Right atrium auricular region (tissue), 2 donors: ENCODE measurements around the gene CEMP1. TPM values are rescaled to one million over a fixed set of nuclear protein-coding genes. Genes with fewer than 3 reads are reported as not detected.
A peak's percentile ranks its signal among the peaks of the same experiment; 100 is the strongest.

ENCODE experiments used
- DNase-seq: peaks from one replicate; pipeline ENCODE4 v3.0.0-alpha.2; 2019; ENCODE audit warnings: low spot score
- H3K27ac ChIP-seq, 2 donors: fragments of 200-600 bp; sonication (generic); 1 replicate in 1 of 2; 2 replicates in 1 of 2; pipeline ENCODE4 v1.5.1; 2016 to 2019
- H3K27me3 ChIP-seq, 2 donors: fragments of 200-600 bp; sonication (generic); one replicate each; pipeline versions ENCODE4 v1.5.1 to v1.6.0; 2017 to 2019
- H3K36me3 ChIP-seq: fragments of 200-600 bp; sonication (generic); one replicate; pipeline ENCODE4 v1.5.1; 2016
- H3K4me1 ChIP-seq, 2 donors: fragments of 200-600 bp; sonication (generic); one replicate each; pipeline versions ENCODE4 v1.5.1 to v1.6.0; 2017 to 2019
- H3K4me3 ChIP-seq, 2 donors: fragments of 200-600 bp; sonication (generic); 1 replicate in 1 of 2; 2 replicates in 1 of 2; pipeline ENCODE4 v1.5.1; 2017 to 2019; ENCODE audit warnings: mild to moderate bottlenecking in 1 of 2, moderate library complexity in 1 of 2
- H3K9me3 ChIP-seq, 2 donors: fragments of 200-600 bp; sonication (generic); one replicate each; pipeline ENCODE4 v1.5.1; 2019
- total RNA-seq, 2 donors: library from RNA; depleted of rRNA; stranded (reverse); fragments of >200 nt; gene quantifications; one replicate each; pipeline ENCODE4 v1.1.0, GENCODE V29; 2016
- TF ChIP-seq, protein P1 (sequence below), 2 donors: fragments of 200-600 bp; sonication (generic); IDR thresholded peaks; one replicate each; pipeline ENCODE4 v1.5.1; 2019; ENCODE audit warnings: antibody characterized with exemption in 2 of 2

The CEMP1 gene
- total RNA-seq, 2 donors from 2014 or later = 1.5 TPM; not detected in 1

DNA sequence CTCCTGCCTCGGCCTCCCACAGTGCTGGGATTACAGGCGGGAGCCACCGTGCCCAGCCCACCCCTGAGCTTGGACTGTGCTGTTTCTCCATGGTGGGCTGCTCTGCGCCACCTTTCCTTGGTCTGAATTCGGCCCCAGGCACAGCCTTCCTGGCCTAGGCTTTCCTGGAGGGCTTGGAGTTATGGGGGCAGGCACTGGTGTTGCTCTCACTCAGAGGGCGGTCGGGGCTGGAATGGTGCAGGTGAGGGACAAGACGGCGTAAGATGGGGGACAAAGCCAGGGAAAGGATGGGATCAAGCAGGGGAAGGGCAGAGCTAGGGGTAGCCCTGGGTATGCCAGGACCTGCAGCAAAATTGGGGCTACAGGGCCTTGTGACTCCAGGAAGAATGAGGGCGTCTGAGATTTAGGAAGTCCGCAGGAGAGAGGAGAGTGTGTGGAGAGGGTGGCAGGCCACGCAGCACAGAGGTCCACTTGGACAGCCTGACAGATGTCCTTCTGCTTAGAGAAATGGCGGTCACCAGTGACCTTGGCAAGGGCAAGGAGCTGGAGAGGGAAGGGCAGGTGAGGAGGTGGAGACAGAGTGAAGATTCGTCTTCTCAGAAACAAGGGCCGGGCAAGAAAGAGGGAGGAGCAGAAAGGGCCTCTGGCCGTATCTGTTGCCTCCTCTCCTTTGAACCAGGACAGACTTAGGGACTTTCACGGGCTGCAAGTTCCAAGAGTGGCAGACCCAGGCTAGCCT, 19.0 kb downstream of the CEMP1 start:
- TF ChIP-seq, protein P1, sequence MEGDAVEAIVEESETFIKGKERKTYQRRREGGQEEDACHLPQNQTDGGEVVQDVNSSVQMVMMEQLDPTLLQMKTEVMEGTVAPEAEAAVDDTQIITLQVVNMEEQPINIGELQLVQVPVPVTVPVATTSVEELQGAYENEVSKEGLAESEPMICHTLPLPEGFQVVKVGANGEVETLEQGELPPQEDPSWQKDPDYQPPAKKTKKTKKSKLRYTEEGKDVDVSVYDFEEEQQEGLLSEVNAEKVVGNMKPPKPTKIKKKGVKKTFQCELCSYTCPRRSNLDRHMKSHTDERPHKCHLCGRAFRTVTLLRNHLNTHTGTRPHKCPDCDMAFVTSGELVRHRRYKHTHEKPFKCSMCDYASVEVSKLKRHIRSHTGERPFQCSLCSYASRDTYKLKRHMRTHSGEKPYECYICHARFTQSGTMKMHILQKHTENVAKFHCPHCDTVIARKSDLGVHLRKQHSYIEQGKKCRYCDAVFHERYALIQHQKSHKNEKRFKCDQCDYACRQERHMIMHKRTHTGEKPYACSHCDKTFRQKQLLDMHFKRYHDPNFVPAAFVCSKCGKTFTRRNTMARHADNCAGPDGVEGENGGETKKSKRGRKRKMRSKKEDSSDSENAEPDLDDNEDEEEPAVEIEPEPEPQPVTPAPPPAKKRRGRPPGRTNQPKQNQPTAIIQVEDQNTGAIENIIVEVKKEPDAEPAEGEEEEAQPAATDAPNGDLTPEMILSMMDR (IDR thresholded peaks at IDR 0.05) = no peak
- H3K4me3 ChIP-seq = no peak overlapping the region
- H3K27ac ChIP-seq = peak overlapping the region; percentile 98 to 99
- no peaks in the 10 kb centered on the region for H3K9me3 ChIP-seq
- peaks cover 0 to 48% of the 10 kb centered on the region in 2 donors for H3K4me1 ChIP-seq
- no peak for DNase-seq
- no peaks in the 10 kb centered on the region for H3K27me3 ChIP-seq
- H3K36me3 ChIP-seq = no peaks in the 10 kb centered on the region

DNA sequence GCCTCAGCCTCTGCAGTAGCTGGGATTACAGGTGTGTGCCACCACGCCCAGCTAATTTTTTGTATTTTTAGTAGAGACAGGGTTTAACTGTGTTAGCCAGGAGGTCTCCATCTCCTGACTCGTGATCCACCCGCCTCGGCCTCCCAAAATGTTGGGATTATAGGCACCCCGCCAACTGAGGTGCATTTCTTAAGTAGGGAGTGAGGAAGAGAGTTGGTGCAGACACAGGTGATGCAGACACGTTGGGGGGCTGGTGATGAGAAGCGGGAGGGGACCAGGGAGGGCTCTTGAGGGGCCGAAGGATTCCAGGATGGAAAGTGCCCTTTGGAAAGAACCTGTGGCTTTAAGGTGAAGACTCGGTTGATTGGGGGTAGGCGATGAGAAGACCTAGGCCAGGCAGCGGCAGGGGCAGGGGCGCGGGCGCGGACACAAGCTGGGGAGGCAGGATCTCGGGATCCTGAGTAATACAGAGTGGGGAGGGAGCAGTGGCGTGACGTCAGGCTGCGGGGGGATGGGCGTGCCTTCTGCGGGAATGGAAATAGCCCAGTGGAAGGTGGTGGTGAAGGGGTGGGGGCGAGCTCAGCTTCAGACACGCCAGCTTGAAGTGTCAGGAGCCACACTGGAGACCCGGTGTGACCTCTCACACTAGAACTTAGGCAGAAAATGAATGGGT, 19.9 kb downstream of the CEMP1 start:
- Histone ChIP-seq H3K27ac (peak overlapping the region; percentile 98 to 99), H3K27me3 (no peaks in the 10 kb centered on the region), H3K36me3 (no peaks in the 10 kb centered on the region), H3K4me3 (no peak overlapping the region), H3K9me3 (no peaks in the 10 kb centered on the region), H3K4me1 (peaks cover 0 to 39% of the 10 kb centered on the region in 2 donors)
- peak; percentile 92 for DNase-seq
- TF ChIP-seq, protein P1 (IDR thresholded peaks at IDR 0.05) = no peak

DNA sequence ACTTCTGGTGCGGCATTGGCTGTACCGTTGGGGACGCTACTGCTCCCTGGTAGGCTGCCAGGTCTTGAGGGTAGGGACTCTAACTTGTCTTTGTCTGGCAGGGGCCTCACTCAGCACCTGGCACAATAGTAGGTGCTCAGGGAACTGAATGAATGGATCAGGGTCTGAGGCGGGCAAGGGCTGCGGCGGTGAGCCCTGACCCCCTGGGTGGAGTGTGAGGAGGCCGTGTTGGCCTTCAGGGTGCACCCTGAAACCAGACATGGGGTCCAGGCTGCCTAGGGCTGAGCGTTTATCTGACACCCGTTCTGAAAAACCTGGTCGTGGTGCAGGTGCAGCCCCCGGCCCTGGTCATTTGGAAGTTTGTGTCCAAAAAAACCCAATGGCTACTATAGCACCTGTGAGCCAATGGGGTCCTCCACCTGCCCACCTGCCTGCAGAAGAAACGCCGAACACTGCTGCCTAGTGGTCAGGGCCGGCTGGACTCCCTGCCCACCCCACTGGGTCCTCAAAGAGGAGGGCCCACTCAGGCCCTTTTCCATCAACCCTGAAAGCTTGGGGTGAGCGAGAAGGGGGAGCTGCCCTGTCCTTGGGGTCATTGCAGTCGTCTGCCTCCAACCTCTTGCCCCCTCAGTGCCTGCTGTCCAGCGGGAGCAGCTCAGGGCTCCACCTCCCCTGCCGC, 22.3 kb downstream of the CEMP1 start:
- no peaks in the 10 kb centered on the region for H3K27me3 ChIP-seq
- no peak overlapping the region for H3K4me3 ChIP-seq
- no peaks in the 10 kb centered on the region for H3K36me3 ChIP-seq
- TF ChIP-seq, protein P1 (IDR thresholded peaks at IDR 0.05) = no peak
- H3K9me3 ChIP-seq = no peaks in the 10 kb centered on the region
- peaks cover 0 to 31% of the 10 kb centered on the region in 2 donors for H3K4me1 ChIP-seq
- DNase-seq = no peak
- H3K27ac ChIP-seq = no peak overlapping the region

DNA sequence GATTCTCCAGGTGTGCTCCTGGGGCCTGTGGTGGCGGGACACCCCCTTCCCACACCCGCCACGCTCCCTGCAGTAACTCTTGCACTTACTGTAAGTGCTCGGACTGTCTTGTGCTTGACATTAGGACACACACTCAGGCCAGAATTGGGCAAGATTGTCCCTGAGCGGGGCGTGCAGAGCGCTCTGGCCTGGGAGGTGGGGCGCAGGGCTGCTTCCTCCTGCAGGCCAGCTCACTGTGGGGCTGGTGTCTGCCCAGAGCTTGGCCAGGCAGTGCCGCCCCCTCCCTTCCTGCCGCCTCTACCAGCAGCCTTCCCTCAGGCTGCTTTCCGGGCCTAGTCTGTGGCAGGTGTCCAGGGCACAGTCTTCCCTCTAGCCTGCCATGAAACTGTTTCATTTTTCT, 23.5 kb downstream of the CEMP1 start:
- no peak for DNase-seq
- Histone ChIP-seq H3K9me3 (no peaks in the 10 kb centered on the region), H3K4me3 (no peak overlapping the region), H3K27ac (no peak overlapping the region), H3K36me3 (no peaks in the 10 kb centered on the region), H3K4me1 (peaks cover 0 to 28% of the 10 kb centered on the region in 2 donors), H3K27me3 (no peaks in the 10 kb centered on the region)
- TF ChIP-seq, protein P1 (IDR thresholded peaks at IDR 0.05) = no peak

DNA sequence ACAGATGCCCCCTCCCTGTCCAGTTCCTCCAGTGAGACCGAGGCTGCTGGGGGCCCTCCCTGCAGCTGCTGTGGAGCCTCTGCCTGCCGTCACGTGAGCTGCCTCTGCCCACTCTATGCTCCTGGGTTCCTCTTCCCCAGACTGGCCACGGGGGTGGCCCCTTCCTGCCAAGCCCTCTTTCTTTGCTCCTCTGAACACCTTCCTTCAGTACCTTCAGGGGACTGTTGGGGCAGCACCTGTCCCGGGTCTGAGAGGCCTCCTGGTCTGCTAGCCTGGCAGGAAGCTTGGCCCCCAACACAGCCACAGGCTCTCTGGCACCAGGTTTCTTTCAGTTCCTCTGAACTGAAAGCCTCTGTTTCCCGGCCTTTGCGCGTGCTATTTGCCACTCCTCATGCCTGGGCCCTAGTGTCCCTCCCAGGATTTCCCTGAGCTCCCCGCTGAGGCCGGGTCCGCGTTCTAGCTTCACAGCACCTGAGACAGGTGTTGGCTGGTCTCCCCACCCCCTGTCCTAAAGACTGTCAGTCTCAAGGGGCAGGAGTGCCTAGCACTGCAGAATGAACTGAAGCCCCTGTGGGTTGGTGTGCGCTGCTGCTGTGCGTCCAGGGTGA, 24.1 kb downstream of the CEMP1 start:
- Histone ChIP-seq H3K4me1 (peaks cover 0 to 30% of the 10 kb centered on the region in 2 donors), H3K9me3 (no peaks in the 10 kb centered on the region), H3K27me3 (no peaks in the 10 kb centered on the region), H3K27ac (peak overlapping the region in 1 of 2 donors; percentile 37), H3K36me3 (no peaks in the 10 kb centered on the region), H3K4me3 (no peak overlapping the region)
- TF ChIP-seq, protein P1 (IDR thresholded peaks at IDR 0.05) = no peak
- no peak for DNase-seq
